ENCODE measurements around the gene KIF12. TPM values are rescaled to one million over a fixed set of nuclear protein-coding genes. Genes with fewer than 3 reads are reported as not detected.

Gene KIF12
- polyA plus RNA-seq, 3 donors, result not detected

Other genes with a start within 250 kb of the KIF12 start
- 1 to 10 TPM in 1 of 3 donors, under 1 TPM in 2; 0.53 to 1.9 (median 0.78) TPM for gene ZNF618, start 223.0 kb downstream of the KIF12 start, polyA plus RNA-seq
- not detected for gene AMBP, start 21.0 kb downstream of the KIF12 start, polyA plus RNA-seq
- under 1 TPM in 1 of 3 donors, not detected in 2; 0.03 TPM for gene COL27A1, start 56.2 kb upstream of the KIF12 start, polyA plus RNA-seq
- 1 to 10 TPM; 2.2 to 4.9 (median 2.8) TPM for gene ORM1, start 223.8 kb upstream of the KIF12 start, polyA plus RNA-seq
- gene ORM2, start 230.6 kb upstream of the KIF12 start, polyA plus RNA-seq, result under 1 TPM in 2 of 3 donors, not detected in 1; 0.30 to 0.33 TPM